Keratinocyte (primary cell): ENCODE data around the gene SAG.

Source experiments
- EZH2 ChIP-seq: IDR thresholded peaks from one replicate; pipeline ENCODE4 v1.6.1; 2012; ENCODE audit warnings: inconsistent platforms, mild to moderate bottlenecking, low read length, moderate library complexity
- TF ChIP-seq, protein P1 (sequence below), 3 experiments: IDR thresholded peaks in 1 of 3; conservative IDR thresholded peaks in 1 of 3; optimal IDR thresholded peaks in 1 of 3; 2 replicates in 2 of 3; 3 replicates in 1 of 3; pipeline versions ENCODE3 to v1.5.1; 2011; ENCODE audit warnings: low read length in 3 of 3, mild to moderate bottlenecking in 3 of 3, moderate library complexity in 2 of 3, control low read depth in 1 of 3, inconsistent platforms in 1 of 3; ENCODE audit not compliant: insufficient read depth in 2 of 3; ENCODE audit errors: extremely low read depth in 1 of 3

- no peak for TF ChIP-seq EZH2
- TF ChIP-seq, protein P1, sequence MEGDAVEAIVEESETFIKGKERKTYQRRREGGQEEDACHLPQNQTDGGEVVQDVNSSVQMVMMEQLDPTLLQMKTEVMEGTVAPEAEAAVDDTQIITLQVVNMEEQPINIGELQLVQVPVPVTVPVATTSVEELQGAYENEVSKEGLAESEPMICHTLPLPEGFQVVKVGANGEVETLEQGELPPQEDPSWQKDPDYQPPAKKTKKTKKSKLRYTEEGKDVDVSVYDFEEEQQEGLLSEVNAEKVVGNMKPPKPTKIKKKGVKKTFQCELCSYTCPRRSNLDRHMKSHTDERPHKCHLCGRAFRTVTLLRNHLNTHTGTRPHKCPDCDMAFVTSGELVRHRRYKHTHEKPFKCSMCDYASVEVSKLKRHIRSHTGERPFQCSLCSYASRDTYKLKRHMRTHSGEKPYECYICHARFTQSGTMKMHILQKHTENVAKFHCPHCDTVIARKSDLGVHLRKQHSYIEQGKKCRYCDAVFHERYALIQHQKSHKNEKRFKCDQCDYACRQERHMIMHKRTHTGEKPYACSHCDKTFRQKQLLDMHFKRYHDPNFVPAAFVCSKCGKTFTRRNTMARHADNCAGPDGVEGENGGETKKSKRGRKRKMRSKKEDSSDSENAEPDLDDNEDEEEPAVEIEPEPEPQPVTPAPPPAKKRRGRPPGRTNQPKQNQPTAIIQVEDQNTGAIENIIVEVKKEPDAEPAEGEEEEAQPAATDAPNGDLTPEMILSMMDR (optimal IDR thresholded peaks at IDR 0.05 in 1 of 3, IDR thresholded peaks at IDR 0.05 in 1 of 3, conservative IDR thresholded peaks at IDR 0.05 in 1 of 3; ENCODE audit: extremely low read depth in 1 of 3, insufficient read depth in 2 of 3, low read length in 3 of 3), result no peak
Measured at GRCh38 chr2:233367586-233367985, 60.0 kb downstream of the SAG start.
